GM12878 (cell line): Measurements from ENCODE around the gene RAD51. TPM values are rescaled to one million over a fixed set of nuclear protein-coding genes. Genes with fewer than 3 reads are reported as not detected.
A peak's percentile ranks its signal among the peaks of the same experiment; 100 is the strongest.

Source experiments
- ATAC-seq: fragments of 200-7000 bp; cut with Tn5 transposase; 3 replicates; pipeline ENCODE4 v1.9.1; 2020; ENCODE audit warnings: mild to moderate bottlenecking, moderate library complexity
- BruUV-seq: library from RNA; stranded (reverse); fragments of 400-500 nt; replicated peaks from 2 replicates; lab custom pipeline; 2021; lab: Mats Ljungman, UMichigan
- CTCF ChIA-PET: fragments of 300-600 bp; sonication (Branson Sonifier 250); formaldehyde crosslinking; extraction: SDS; loops from one replicate; lab custom pipeline; 2021; ENCODE audit warnings: inconsistent platforms; lab: Yijun Ruan, JAX
- POLR2A ChIA-PET: fragments of 350-600 bp; formaldehyde crosslinking; extraction: SDS; loops from one replicate; lab custom pipeline; 2021; ENCODE audit warnings: inconsistent platforms; lab: Charles Lee
- RAD21 ChIA-PET: fragments of 300-600 bp; sonication (Branson Sonifier 250); formaldehyde crosslinking; loops from one replicate; lab custom pipeline; 2023; ENCODE audit warnings: antibody characterized with exemption; ENCODE audit not compliant: unreplicated experiment; lab: Charles Lee
- SMC1A ChIA-PET: fragments of 300-600 bp; sonication (Branson Sonifier 250); formaldehyde crosslinking; loops from one replicate; lab custom pipeline; 2023; ENCODE audit not compliant: unreplicated experiment, uncharacterized antibody; lab: Charles Lee
- DNase-seq: peaks from one replicate; pipeline ENCODE4 v3.0.0-alpha.2; 2011; ENCODE audit warnings: low read depth, low spot score
- FAIRE-seq: peaks from 3 replicates; lab custom pipeline; 2011; peaks lifted over from hg19 to GRCh38; lab: Jason Lieb, UNC
- H2AFZ ChIP-seq: 2 replicates; pipeline ENCODE4 v1.6.0; 2011; ENCODE audit warnings: low read depth, low read length, control low read depth; ENCODE audit not compliant: control insufficient read depth
- H3K27ac ChIP-seq: 2 replicates; pipeline ENCODE4 v1.5.1; 2011; ENCODE audit warnings: control low read depth; ENCODE audit not compliant: control insufficient read depth, insufficient read depth
- H3K27me3 ChIP-seq, 2 experiments: replicated peaks in 1 of 2; 2 replicates each; pipeline versions ENCODE4 v1.6.0 to v1.6.1; 2011; ENCODE audit warnings: low read length in 1 of 2; ENCODE audit not compliant: control insufficient read depth in 2 of 2, insufficient read depth in 2 of 2
- H3K36me3 ChIP-seq, 2 experiments: 2 replicates each; pipeline ENCODE4 v1.5.1; 2011; ENCODE audit warnings: low read length in 1 of 2; ENCODE audit not compliant: control insufficient read depth in 2 of 2, insufficient read depth in 2 of 2
- H3K4me1 ChIP-seq: 2 replicates; pipeline ENCODE4 v1.6.1; 2011; ENCODE audit warnings: mild to moderate bottlenecking, low read length, moderate library complexity, mixed read lengths; ENCODE audit not compliant: control insufficient read depth, insufficient read depth
- H3K4me2 ChIP-seq: 2 replicates; pipeline ENCODE4 v1.6.0; 2011; ENCODE audit warnings: control low read depth; ENCODE audit not compliant: control insufficient read depth, insufficient read depth
- H3K4me3 ChIP-seq: fragments of 200-600 bp; sonication (generic); 2 replicates; pipeline ENCODE4 v1.5.1; 2016
- H3K79me2 ChIP-seq: 2 replicates; pipeline ENCODE4 v1.6.0; 2011; ENCODE audit warnings: low read length; ENCODE audit not compliant: control insufficient read depth, insufficient read depth
- H3K9ac ChIP-seq: 2 replicates; pipeline ENCODE4 v1.8.0; 2011; ENCODE audit warnings: low read length, control low read depth, mixed read lengths; ENCODE audit not compliant: control insufficient read depth, insufficient read depth
- H3K9me3 ChIP-seq: replicated peaks from 3 replicates; pipeline ENCODE4 v1.5.1; 2011; ENCODE audit warnings: mild to moderate bottlenecking, low read length; ENCODE audit not compliant: control insufficient read depth, insufficient read depth
- H4K20me1 ChIP-seq: 2 replicates; pipeline ENCODE4 v1.6.0; 2011; ENCODE audit not compliant: control insufficient read depth, insufficient read depth
- BHLHE40 ChIP-seq, 2 experiments: fragments of 450-650 bp in 1 of 2; IDR thresholded peaks; 2 replicates each; pipeline ENCODE4 v1.6.1; 2011 to 2017; ENCODE audit warnings: low read depth in 2 of 2, borderline replicate concordance in 1 of 2, improper control_type of control experiment in 1 of 2, low read length in 1 of 2, mild to moderate bottlenecking in 1 of 2
- CREM ChIP-seq: IDR thresholded peaks from 2 replicates; pipeline ENCODE4 v1.6.1; 2014; ENCODE audit warnings: antibody characterized with exemption, low read depth
- IKZF2 ChIP-seq, 2 experiments: fragments of 450-650 bp; IDR thresholded peaks; 2 replicates each; pipeline ENCODE4 v1.6.1; 2017; ENCODE audit warnings: mild to moderate bottlenecking in 2 of 2, moderate library complexity in 2 of 2
- MLLT1 ChIP-seq: fragments of 450-650 bp; IDR thresholded peaks from 2 replicates; pipeline ENCODE4 v1.6.1; 2016; ENCODE audit warnings: mild to moderate bottlenecking
- NKRF ChIP-seq: fragments of 450-650 bp; conservative IDR thresholded peaks from 2 replicates; pipeline ENCODE4 v1.6.1; 2017; ENCODE audit warnings: mild to moderate bottlenecking, moderate library complexity
- NR2C2 ChIP-seq: IDR thresholded peaks from 2 replicates; pipeline ENCODE4 v1.6.1; 2011; ENCODE audit warnings: borderline replicate concordance, low read depth; ENCODE audit not compliant: control insufficient read depth, insufficient read length
- POLR2AphosphoS2 ChIP-seq: IDR thresholded peaks from 2 replicates; pipeline ENCODE4 v1.6.1; 2011; ENCODE audit warnings: low read depth, mild to moderate bottlenecking, low read length, improper control_type of control experiment, moderate library complexity
- RAD21 ChIP-seq: IDR thresholded peaks from 2 replicates; pipeline ENCODE4 v1.6.1; 2011; ENCODE audit warnings: mild to moderate bottlenecking, low read depth, low read length, moderate library complexity; ENCODE audit not compliant: insufficient read depth
- SIN3A ChIP-seq: IDR thresholded peaks from 2 replicates; pipeline ENCODE4 v1.6.1; 2012; ENCODE audit warnings: low read depth, low read length, improper control_type of control experiment
- SP1 ChIP-seq: IDR thresholded peaks from one replicate; pipeline ENCODE4 v1.6.1; 2011; ENCODE audit warnings: low read depth, low read length
- SREBF2 ChIP-seq: IDR thresholded peaks from 2 replicates; pipeline ENCODE4 v1.6.1; 2012; ENCODE audit warnings: mild to moderate bottlenecking, low read length
- ZBTB33 ChIP-seq: fragments of 450-650 bp; IDR thresholded peaks from 2 replicates; pipeline ENCODE4 v1.6.1; 2017; ENCODE audit warnings: mild to moderate bottlenecking
- ZNF274 ChIP-seq: IDR thresholded peaks from one replicate; pipeline ENCODE4 v1.8.0; 2011; ENCODE audit not compliant: insufficient read length, insufficient read depth
- WGBS: methylation state at CpG from one replicate; pipeline ENCODE4 v1.1.6; 2016; ENCODE audit warnings: low lambda C conversion rate; ENCODE audit not compliant: insufficient replicate concordance, insufficient coverage; ENCODE audit errors: missing lambda C conversion rate; 5-methylcytosine and 5-hydroxymethylcytosine counted together
- in situ Hi-C: fragments of 300-500 bp; cut with MboI; formaldehyde crosslinking; loops from 9 replicates; pipeline ENCODE4 v1.14.3; 2018; ENCODE audit warnings: mixed read lengths
- intact Hi-C: fragments of 100-400 bp; cut with micrococcal nuclease; formaldehyde crosslinking; loops from one replicate; pipeline ENCODE4 v1.14.2; 2022; ENCODE audit not compliant: unreplicated experiment
- polyA plus RNA-seq, 11 experiments: library from polyadenylated mRNA; depleted of rRNA in 4 of 11; unstranded in 6 of 11; stranded (reverse) in 5 of 11; fragments of >200 nt; fragmentation: Nextera tagmentation in 4 of 11; fragmentation: Illumina TruSeq in 1 of 11; extraction: Ambion mirVana in 4 of 11; extraction: Trizol in 1 of 11; gene quantifications; 1 replicate in 1 of 11; 2 replicates in 10 of 11; pipeline versions ENCODE4 v1.2.1 to v1.2.3, GENCODE V29; 2011 to 2016; ENCODE audit warnings: inconsistent platforms in 2 of 11, missing spikeins in 2 of 11, low read depth in 1 of 11
- total RNA-seq, 4 experiments: library from RNA; depleted of rRNA in 3 of 4; stranded (reverse); fragments of >200 nt in 3 of 4; fragmentation: Illumina TruSeq in 1 of 4; extraction: Trizol in 1 of 4; gene quantifications; 2 replicates each; pipeline versions ENCODE4 v1.2.1 to v1.2.3, GENCODE V29; 2013 to 2021

Gene RAD51
- total and polyA plus RNA-seq, 10 of the 15 experiments (the other 5 are each of a cell fraction or from before 2014, with no cell fraction given), result 13.1 to 55.0 (median 30.6) TPM

GRCh38 chr15:40762919-40763800, 68.2 kb downstream of the RAD51 start (continued):
- no peak for TF ChIP-seq SREBF2
- 0 out of 2 replicates have a peak, but pooled peaks have one; percentile 17 for TF ChIP-seq NKRF

GRCh38 chr15:40763801-40764628, 69.0 kb downstream of the RAD51 start, which contains the start of gene GCHFR:
GCHFR (plus strand) TSS chr15:40764068; CDS start chr15:40764181, 113 bp downstream.
- Histone ChIP-seq H3K4me2 (peak within 1 kb of the TSS; percentile 85), H3K4me1 (peaks cover 20% of the 10 kb centered on the region), H3K9me3 (no peaks in the 10 kb centered on the region), H3K27ac (peak within 1 kb of the TSS; percentile 38), H3K36me3 (no peaks in the 10 kb centered on the region; a peak in 2 of 4 replicates), H2AFZ (peak within 1 kb of the TSS; percentile 81), H3K4me3 (peak within 1 kb of the TSS; percentile 78), H4K20me1 (no peaks in the 10 kb centered on the region), H3K9ac (peak within 1 kb of the TSS; percentile 45), H3K27me3 (no peaks in the 10 kb centered on the region), H3K79me2 (no peaks in the 10 kb centered on the region)
- in situ Hi-C loops (no loop called here), intact Hi-C loops (no loop called here)
- WGBS, result 1% methylated on average over 58 of the region's 75 CpGs
- ChIA-PET CTCF (interaction anchor here (0.7 to 1.8 kb wide), 10 partner anchors 10 to 195 kb away, joined by 3 to 8 read pairs (median 3); partner anchors contain the start of gene RPUSD2), POLR2A (interaction anchor here (0.7 to 2.9 kb wide), 7 partner anchors 8 to 110 kb away, joined by 3 to 13 read pairs (median 3); partner anchors contain the start of genes RAD51 and RHOV), SMC1A (interaction anchor here (0.7 to 2.8 kb wide), 12 partner anchors 8 to 222 kb away, joined by 3 to 8 read pairs (median 3); partner anchors contain the start of genes CCDC32, DNAJC17, RAD51 and ZFYVE19), RAD21 (interaction anchor here (0.6 to 1.4 kb wide), 6 partner anchors 18 to 205 kb away, joined by 3 to 4 read pairs (median 3); no protein-coding TSS in a partner anchor)
- FAIRE-seq (no peak), DNase-seq (no peak), ATAC-seq (peak; percentile 70)
- no TSS peak for BruUV-seq
- TF ChIP-seq ZBTB33, result no peak
- peak; percentile 35 for TF ChIP-seq CREM
- TF ChIP-seq ZNF274, result no peak
- TF ChIP-seq NR2C2, result no peak
- peak; percentile 81; the same call in 1 of the 2 replicates for TF ChIP-seq POLR2AphosphoS2
- TF ChIP-seq SIN3A, result peak; percentile 50; the same call in 1 of the 2 replicates
- no peak for TF ChIP-seq MLLT1
- TF ChIP-seq BHLHE40 (IDR thresholded peaks at IDR 0.05; ENCODE audit: borderline replicate concordance in 1 of 2, low read depth in 2 of 2, low read length in 1 of 2), result peak; percentile 82 to 95; a peak in 3 of 4 replicates
- 0 out of 4 replicates have a peak, but pooled peaks have one; percentile 22 to 42 for TF ChIP-seq IKZF2 (IDR thresholded peaks at IDR 0.05)
- peak; percentile 13 for TF ChIP-seq SP1
- no peak for TF ChIP-seq RAD21
